Bone marrow (tissue), 2 donors: ENCODE data around the gene PNMA8C.
"Not testable (repeated sequence)": the region's sequence is repeated elsewhere in the genome, so short reads cannot be mapped to it uniquely, and the experiment has no call there.

Source experiments
- DNase-seq, 2 donors: peaks; one replicate each; lab custom pipeline; 2025; lab: John Stamatoyannopoulos, UW

PNMA8C gene

GRCh38 chr19:46447006-46447405 is 18.3 kb upstream of the PNMA8C start:
- DNase-seq = no peak

GRCh38 chr19:46446021-46446420 is 17.3 kb upstream of the PNMA8C start:
- no peak for DNase-seq

GRCh38 chr19:46442808-46443450 is 14.2 kb upstream of the PNMA8C start:
- no peak for DNase-seq

GRCh38 chr19:46441866-46442265 is 13.1 kb upstream of the PNMA8C start:
- DNase-seq = no peak

- not testable (repeated sequence) for DNase-seq
These were observed 7.0 kb upstream of the PNMA8C start for GRCh38 chr19:46435689-46436088.

- DNase-seq = no peak
These were observed 6.3 kb upstream of the PNMA8C start for GRCh38 chr19:46435009-46435408.

- not testable (repeated sequence) for DNase-seq
These were observed 4.7 kb upstream of the PNMA8C start for GRCh38 chr19:46433470-46433869.

- DNase-seq = no peak
These were observed 3.1 kb upstream of the PNMA8C start for GRCh38 chr19:46431824-46432223.

- no peak for DNase-seq
These were observed 1.3 kb upstream of the PNMA8C start for GRCh38 chr19:46429999-46430398.

- DNase-seq = no peak
These were observed 1.2 kb downstream of the PNMA8C start for GRCh38 chr19:46427518-46428045.

GRCh38 chr19:46426506-46427162 is 2.1 kb downstream of the PNMA8C start:
- DNase-seq = no peak

GRCh38 chr19:46426035-46426505 is 2.7 kb downstream of the PNMA8C start:
- no peak for DNase-seq

GRCh38 chr19:46423188-46423587 is 5.5 kb downstream of the PNMA8C start:
- no peak for DNase-seq

GRCh38 chr19:46422344-46422743 is 6.4 kb downstream of the PNMA8C start:
- DNase-seq = no peak

GRCh38 chr19:46420056-46420455 is 8.7 kb downstream of the PNMA8C start:
- DNase-seq = no peak

- not testable (repeated sequence) for DNase-seq
These were observed 12.7 kb downstream of the PNMA8C start for GRCh38 chr19:46415804-46416709.

- DNase-seq = not testable (repeated sequence)
These were observed 13.8 kb downstream of the PNMA8C start for GRCh38 chr19:46414899-46415298.

GRCh38 chr19:46413262-46414031 is 15.3 kb downstream of the PNMA8C start, which contains the start of gene CCDC8:
Gene CCDC8, minus strand, starts transcription at chr19:46413564. Its CDS starts 754 bp downstream, at chr19:46412810.
- no peak for DNase-seq

GRCh38 chr19:46412650-46413261 is 16.0 kb downstream of the PNMA8C start:
- no peak for DNase-seq

GRCh38 chr19:46411925-46412649 is 16.6 kb downstream of the PNMA8C start:
- DNase-seq = no peak
